ENCODE data around the gene MAP3K3.

Gene MAP3K3

GRCh38 chr17:63631062-63631461 lies 8.8 kb downstream of the MAP3K3 start:
- Histone ChIP-seq H3K4me1 (ENCODE audit: control insufficient read depth, insufficient read depth, low read length) (peaks cover 10% of the 10 kb centered on the region), H3K9me3 (ENCODE audit: control insufficient read depth, insufficient read depth, low read depth, low read length) (no peaks in the 10 kb centered on the region), H3K4me3 (ENCODE audit: low read depth, low read length) (no peak overlapping the region), H3K36me3 (ENCODE audit: control insufficient read depth in 2 of 2, insufficient read depth in 1 of 2, low read length in 2 of 2) (peaks cover 10 to 34% of the 10 kb centered on the region in 2 experiments), H3K27ac (ENCODE audit: extremely low read depth, low read depth, low read length) (no peak overlapping the region)
- POLR2A ChIA-PET = interaction anchor here (0.7 to 1.4 kb wide), 2 partner anchors 9 kb away, joined by 4 to 6 read pairs; partner anchors contain the start of gene MAP3K3
- no peak for TF ChIP-seq ZNF398 (tag by site-specific recombination; IDR thresholded peaks at IDR 0.05)
- no peak for TF ChIP-seq ZNF600 (tag by site-specific recombination; IDR thresholded peaks at IDR 0.05)
- no peak for TF ChIP-seq ZNF513 (tag by site-specific recombination; IDR thresholded peaks at IDR 0.05)
- TF ChIP-seq ZBTB49 (tag by site-specific recombination; IDR thresholded peaks at IDR 0.05; ENCODE audit: low read depth) = no peak
- CTCF ChIA-PET = interaction anchor here (1.4 kb wide), 1 partner anchor 19 kb away, joined by 3 read pairs; no protein-coding TSS in a partner anchor

- CTCF ChIA-PET = interaction anchor here (1.4 kb wide), 1 partner anchor 19 kb away, joined by 3 read pairs; no protein-coding TSS in a partner anchor
- no peak overlapping the region for H3K4me3 ChIP-seq (ENCODE audit: low read depth, low read length)
- TF ChIP-seq MZF1 (tag by site-specific recombination; IDR thresholded peaks at IDR 0.05; ENCODE audit: borderline replicate concordance) (peak; percentile 49; the same call in 1 of the 2 replicates), ZNF18 (tag by site-specific recombination; IDR thresholded peaks at IDR 0.05) (no peak)
- no peak overlapping the region for H3K27ac ChIP-seq (ENCODE audit: extremely low read depth, low read depth, low read length)
- H3K9me3 ChIP-seq (ENCODE audit: control insufficient read depth, insufficient read depth, low read depth, low read length) = no peaks in the 10 kb centered on the region
- POLR2A ChIA-PET = interaction anchor here (0.7 kb wide), 1 partner anchor 10 kb away, joined by 4 read pairs; the partner anchor contains the start of gene MAP3K3
- peaks cover 6% of the 10 kb centered on the region for H3K4me1 ChIP-seq (ENCODE audit: control insufficient read depth, insufficient read depth, low read length)
- peaks cover 10 to 39% of the 10 kb centered on the region in 2 experiments for H3K36me3 ChIP-seq (ENCODE audit: control insufficient read depth in 2 of 2, insufficient read depth in 1 of 2, low read length in 2 of 2)
These were observed 9.4 kb downstream of the MAP3K3 start for GRCh38 chr17:63631626-63632025.

GRCh38 chr17:63633742-63634141 lies 11.5 kb downstream of the MAP3K3 start:
- CTCF ChIA-PET = interaction anchor here (0.6 to 2.6 kb wide), 7 partner anchors 8 to 1971 kb away, joined by 3 to 12 read pairs (median 4); no protein-coding TSS in a partner anchor
- no peak overlapping the region for H3K27ac ChIP-seq (ENCODE audit: extremely low read depth, low read depth, low read length)
- POLR2A ChIA-PET = interaction anchor here (3.2 kb wide), 1 partner anchor 11 kb away, joined by 16 read pairs; the partner anchor contains the start of gene MAP3K3
- H3K36me3 ChIP-seq (ENCODE audit: control insufficient read depth in 2 of 2, insufficient read depth in 1 of 2, low read length in 2 of 2) = peaks cover 10 to 58% of the 10 kb centered on the region in 2 experiments
- no peaks in the 10 kb centered on the region for H3K9me3 ChIP-seq (ENCODE audit: control insufficient read depth, insufficient read depth, low read depth, low read length)
- H3K4me3 ChIP-seq (ENCODE audit: low read depth, low read length) = no peak overlapping the region
- H3K4me1 ChIP-seq (ENCODE audit: control insufficient read depth, insufficient read depth, low read length) = peaks cover 6% of the 10 kb centered on the region
- TF ChIP-seq KLF10 (tag by site-specific recombination; IDR thresholded peaks at IDR 0.05) = no peak
- TF ChIP-seq ZNF16 (tag by site-specific recombination; IDR thresholded peaks at IDR 0.05; ENCODE audit: low read depth) = no peak
- TF ChIP-seq ZNF580 (tag by site-specific recombination; IDR thresholded peaks at IDR 0.05) = no peak
- no peak for TF ChIP-seq ZNF23 (tag by site-specific recombination; IDR thresholded peaks at IDR 0.05; ENCODE audit: borderline replicate concordance)
- TF ChIP-seq PRDM6 (tag by site-specific recombination; IDR thresholded peaks at IDR 0.05) = no peak
- no peak for TF ChIP-seq ZBTB11 (tag by site-specific recombination; conservative IDR thresholded peaks at IDR 0.05; ENCODE audit: low read depth)
- no peak for TF ChIP-seq ZBTB21 (tag by site-specific recombination; IDR thresholded peaks at IDR 0.05)
- TF ChIP-seq ZNF132 (tag by site-specific recombination; IDR thresholded peaks at IDR 0.05; ENCODE audit: borderline replicate concordance) = no peak

Data from HEK293 (cell line).